ENCODE results near the gene MPI. TPM values are rescaled to one million over a fixed set of nuclear protein-coding genes. Genes with fewer than 3 reads are reported as not detected.

The MPI gene, protein sequence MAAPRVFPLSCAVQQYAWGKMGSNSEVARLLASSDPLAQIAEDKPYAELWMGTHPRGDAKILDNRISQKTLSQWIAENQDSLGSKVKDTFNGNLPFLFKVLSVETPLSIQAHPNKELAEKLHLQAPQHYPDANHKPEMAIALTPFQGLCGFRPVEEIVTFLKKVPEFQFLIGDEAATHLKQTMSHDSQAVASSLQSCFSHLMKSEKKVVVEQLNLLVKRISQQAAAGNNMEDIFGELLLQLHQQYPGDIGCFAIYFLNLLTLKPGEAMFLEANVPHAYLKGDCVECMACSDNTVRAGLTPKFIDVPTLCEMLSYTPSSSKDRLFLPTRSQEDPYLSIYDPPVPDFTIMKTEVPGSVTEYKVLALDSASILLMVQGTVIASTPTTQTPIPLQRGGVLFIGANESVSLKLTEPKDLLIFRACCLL
- total RNA-seq, result 62.5 and 83.4 TPM in 2 replicates

DNA sequence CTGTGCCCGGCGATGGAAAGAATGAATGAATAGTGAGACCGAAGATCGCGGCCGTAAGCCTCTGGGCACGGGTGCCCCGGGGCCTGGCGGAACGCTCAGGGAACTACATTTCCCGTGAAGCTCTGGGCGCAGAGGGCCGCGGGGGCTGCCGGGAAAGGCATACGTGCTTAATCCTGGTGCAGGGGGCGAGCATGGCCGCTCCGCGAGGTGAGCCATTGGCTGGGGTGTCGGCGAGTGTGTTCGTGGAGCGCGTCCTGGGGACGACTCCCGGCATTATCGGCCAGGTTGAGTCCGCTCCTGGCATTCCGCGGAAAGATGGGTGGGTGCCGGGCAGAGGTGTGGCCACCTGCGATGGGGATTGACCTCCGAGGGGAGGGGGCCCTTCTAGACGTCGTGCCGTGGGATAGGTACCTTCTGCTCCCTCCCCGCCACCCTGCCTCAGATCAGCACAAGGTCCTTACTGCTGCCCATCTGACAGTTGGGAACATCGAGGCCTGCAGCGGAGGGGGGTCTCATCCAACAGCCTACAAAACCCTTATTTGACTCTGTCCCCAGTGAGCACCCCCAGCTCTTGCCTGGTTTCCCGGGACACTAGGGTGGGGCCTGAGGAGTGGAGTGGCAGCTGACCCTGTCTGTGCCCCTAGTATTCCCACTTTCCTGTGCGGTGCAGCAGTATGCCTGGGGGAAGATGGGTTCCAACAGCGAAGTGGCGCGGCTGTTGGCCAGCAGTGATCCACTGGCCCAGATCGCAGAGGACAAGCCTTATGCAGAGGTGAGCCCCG is at the start of gene MPI:
TSS of gene MPI (plus strand) at position 160 of the 782 bp plus-strand sequence. CDS start at position 192, 32 bp downstream.

DNA sequence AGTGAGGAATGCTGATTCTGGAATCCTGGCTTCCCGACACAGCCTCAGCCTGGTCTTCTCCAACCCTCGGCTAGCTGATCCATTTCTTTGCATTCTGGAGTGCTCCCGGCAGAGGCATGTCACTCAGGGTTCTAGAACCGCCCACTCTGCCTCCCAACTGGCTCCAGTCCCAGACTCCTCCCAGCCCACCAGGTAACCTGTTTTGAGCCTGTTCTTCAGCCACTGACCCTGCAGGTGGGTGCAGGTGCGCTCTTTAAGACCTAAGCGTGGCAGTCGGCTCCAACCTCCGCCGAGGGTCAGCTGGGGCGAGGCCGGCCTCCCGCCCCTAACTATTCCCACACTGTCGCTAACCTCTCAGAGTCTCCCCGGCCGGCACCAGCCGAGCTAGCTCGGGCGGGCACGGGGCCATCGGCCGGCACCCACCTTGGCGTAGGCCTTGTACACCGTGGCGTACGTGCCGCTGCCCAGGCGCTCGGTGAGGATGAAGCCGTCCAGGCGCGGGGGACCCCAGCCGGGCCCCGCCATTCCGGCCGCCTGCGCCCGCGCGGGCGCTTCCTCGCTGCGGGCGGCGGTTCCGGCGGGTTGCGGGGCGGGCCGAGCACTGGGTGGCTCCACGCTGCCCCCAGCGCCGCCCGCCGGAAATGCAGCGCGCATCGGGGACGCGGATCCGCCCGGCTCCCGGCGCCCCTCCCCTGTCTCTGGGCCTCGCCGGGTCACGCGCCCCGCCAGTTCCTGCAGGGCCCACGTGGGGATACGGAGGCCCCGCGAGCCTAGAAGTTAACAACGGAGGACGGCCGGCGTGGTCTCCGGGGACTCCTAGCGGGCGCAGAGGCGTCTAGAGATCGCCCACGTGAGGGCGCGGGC is 47.0 kb upstream of the MPI start, which contains the start of gene ULK3:
TSS of gene ULK3 (minus strand) at position 576 of the 864 bp plus-strand sequence. CDS start at position 525, 51 bp downstream.

DNA sequence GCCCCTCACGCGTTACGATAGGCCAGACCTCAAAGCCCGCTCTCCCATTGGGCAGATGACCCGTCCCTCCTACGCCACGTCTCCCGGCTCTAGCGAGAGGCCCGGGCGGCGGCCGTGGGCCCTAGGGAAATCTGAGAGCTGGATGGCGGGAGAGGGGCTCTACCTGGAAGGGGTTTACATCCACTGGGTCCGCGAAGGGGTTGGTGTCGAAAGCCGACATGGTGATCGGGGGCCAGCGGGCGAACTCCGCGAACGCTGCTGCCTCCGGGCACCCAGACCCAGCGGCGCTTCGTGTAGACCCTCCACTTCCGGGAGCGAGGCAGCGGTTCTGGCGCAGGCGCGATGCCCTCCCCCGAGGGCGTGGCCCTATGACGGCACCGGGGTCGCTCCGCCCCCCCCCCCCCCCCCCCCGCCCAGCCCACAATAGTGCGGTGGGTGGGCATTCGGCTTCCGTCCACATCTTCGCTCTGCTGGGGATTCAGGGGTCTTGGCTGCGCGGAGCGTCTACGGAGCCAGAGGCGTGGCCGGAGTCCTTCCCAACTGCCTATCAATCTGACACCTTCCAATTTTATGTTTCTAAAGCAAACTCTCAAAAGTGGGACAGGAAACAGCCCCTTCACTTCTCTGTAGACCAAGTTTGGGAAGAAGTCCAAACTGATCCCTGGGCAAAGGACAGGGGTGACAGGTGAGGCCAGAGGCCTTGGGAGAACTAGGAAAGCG is 16.6 kb upstream of the MPI start, which contains the start of gene SCAMP2:
TSS of gene SCAMP2 (minus strand) at position 330 of the 720 bp plus-strand sequence. CDS start at position 220, 110 bp downstream.

GRCh38 chr15:74906450-74907162 is 16.8 kb downstream of the MPI start, which contains the start of gene FAM219B:
Gene FAM219B (minus strand): TSS chr15:74906851. CDS start chr15:74906800, 51 bp downstream.

GRCh38 chr15:74937590-74938371 is 47.9 kb downstream of the MPI start, which contains the start of gene COX5A:
Gene COX5A (minus strand): TSS chr15:74938073. CDS start chr15:74938014, 59 bp downstream.

Other genes starting within 250 kb of the MPI start
- gene EDC3, start 194.0 kb upstream of the MPI start, total RNA-seq, result 8.2 and 10.3 TPM in 2 replicates
- gene CYP1A1, start 164.5 kb upstream of the MPI start, total RNA-seq, result 0.23 TPM in 1 of 2 replicates, not detected in the other
- not detected in 2 replicates for gene CYP1A2, start 141.2 kb upstream of the MPI start, total RNA-seq
- 18.0 and 22.0 TPM in 2 replicates for gene CSK, start 108.0 kb upstream of the MPI start, total RNA-seq
- gene LMAN1L, start 77.2 kb upstream of the MPI start, total RNA-seq, result 0.23 TPM in 1 of 2 replicates, not detected in the other
- not detected in 2 replicates for gene CPLX3, start 63.4 kb upstream of the MPI start, total RNA-seq
- 14.0 and 25.5 TPM in 2 replicates for gene ULK3, start 46.9 kb upstream of the MPI start, total RNA-seq
- 51.5 and 94.1 TPM in 2 replicates for gene SCAMP2, start 16.7 kb upstream of the MPI start, total RNA-seq
- 23.9 and 27.3 TPM in 2 replicates for gene FAM219B, start 16.8 kb downstream of the MPI start, total RNA-seq
- 109 and 134 TPM in 2 replicates for gene COX5A, start 48.0 kb downstream of the MPI start, total RNA-seq
- gene RPP25, start 66.7 kb downstream of the MPI start, total RNA-seq, result 24.8 and 45.2 TPM in 2 replicates
- gene SCAMP5, start 105.5 kb downstream of the MPI start, total RNA-seq, result 0.58 and 0.68 TPM in 2 replicates
- 4.4 and 5.4 TPM in 2 replicates for gene PPCDC, start 133.5 kb downstream of the MPI start, total RNA-seq